Natural killer cell (primary cell): ENCODE results near the gene ANGPT4. TPM values are rescaled to one million over a fixed set of nuclear protein-coding genes. Genes with fewer than 3 reads are reported as not detected.

Source experiments
- ATAC-seq, 3 donors: fragments of 150-1000 bp in 2 of 3; fragments of 200-7000 bp in 1 of 3; cut with Tn5 transposase; 1 replicate in 1 of 3; 2 replicates in 2 of 3; pipeline ENCODE4 v1.10.0; 2021; ENCODE audit warnings: mild to moderate bottlenecking in 2 of 3, moderate library complexity in 2 of 3
- DNase-seq, 2 donors: peaks; one replicate each; pipeline versions ENCODE4 v3.0.0 to v3.0.0-alpha.2; 2013 to 2021; ENCODE audit warnings: mixed read lengths in 1 of 2
- H3K27ac ChIP-seq: one replicate; pipeline ENCODE4 v1.5.1; 2013; ENCODE audit warnings: mild to moderate bottlenecking, low read length
- H3K27me3 ChIP-seq: one replicate; pipeline ENCODE4 v1.6.1; 2013; ENCODE audit warnings: low read length; ENCODE audit not compliant: control insufficient read depth, insufficient read depth
- H3K36me3 ChIP-seq: one replicate; pipeline ENCODE4 v1.6.1; 2013; ENCODE audit warnings: low read length; ENCODE audit not compliant: control insufficient read depth, insufficient read depth
- H3K4me1 ChIP-seq: one replicate; pipeline ENCODE4 v1.6.1; 2013; ENCODE audit warnings: low read length; ENCODE audit not compliant: control insufficient read depth, insufficient read depth
- H3K4me3 ChIP-seq: one replicate; pipeline ENCODE4 v1.5.1; 2013; ENCODE audit warnings: low read length
- H3K9me3 ChIP-seq: one replicate; pipeline ENCODE4 v1.6.1; 2013; ENCODE audit warnings: low read length; ENCODE audit not compliant: control insufficient read depth, insufficient read depth
- H3K27ac Mint-ChIP-seq, 2 donors: one replicate each; pipeline ENCODE4 v1.8.0; 2022; ENCODE audit warnings: mild to moderate bottlenecking in 2 of 2, mixed read lengths in 2 of 2, moderate library complexity in 1 of 2
- H3K27me3 Mint-ChIP-seq, 2 donors: one replicate each; pipeline ENCODE4 v1.8.0; 2022; ENCODE audit warnings: low read depth in 2 of 2, mixed read lengths in 2 of 2
- H3K36me3 Mint-ChIP-seq: one replicate; pipeline ENCODE4 v1.8.0; 2022; ENCODE audit warnings: mixed read lengths
- H3K4me1 Mint-ChIP-seq, 2 donors: one replicate each; pipeline ENCODE4 v1.8.0; 2022; ENCODE audit warnings: mixed read lengths in 2 of 2
- H3K4me3 Mint-ChIP-seq: one replicate; pipeline ENCODE4 v1.8.0; 2022; ENCODE audit warnings: mild to moderate bottlenecking, moderate library complexity, mixed read lengths
- H3K9me3 Mint-ChIP-seq, 2 donors: one replicate each; pipeline ENCODE4 v1.8.0; 2022; ENCODE audit warnings: mixed read lengths in 2 of 2
- WGBS: methylation state at CpG from one replicate; pipeline ENCODE4 v1.1.7; 2013; ENCODE audit warnings: missing lambda C conversion rate; ENCODE audit not compliant: insufficient coverage; 5-methylcytosine and 5-hydroxymethylcytosine counted together
- intact Hi-C: fragments of 100-400 bp; cut with micrococcal nuclease; formaldehyde crosslinking; loops from one replicate; pipeline ENCODE4 v1.14.2; 2022
- total RNA-seq, 4 donors: library from RNA; stranded (reverse); fragments of 120-200 nt in 1 of 4; gene quantifications; one replicate each; pipeline versions ENCODE4 v1.2.3 to v1.2.4, GENCODE V29; 2013 to 2022
- TF ChIP-seq, protein P1 (sequence below): fragments of 200-600 bp; IDR thresholded peaks from one replicate; pipeline ENCODE4 v1.8.0; 2022; ENCODE audit warnings: antibody characterized with exemption

ANGPT4 gene
- total RNA-seq, 3 donors from 2014 or later (not counting 1 experiment from before 2014, with no cell fraction given): not detected

GRCh38 chr20:917416-917815 is 1.3 kb upstream of the ANGPT4 start:
- WGBS: 70% methylated on average over 4 of the region's 4 CpGs
- intact Hi-C loops: no loop called here

DNA sequence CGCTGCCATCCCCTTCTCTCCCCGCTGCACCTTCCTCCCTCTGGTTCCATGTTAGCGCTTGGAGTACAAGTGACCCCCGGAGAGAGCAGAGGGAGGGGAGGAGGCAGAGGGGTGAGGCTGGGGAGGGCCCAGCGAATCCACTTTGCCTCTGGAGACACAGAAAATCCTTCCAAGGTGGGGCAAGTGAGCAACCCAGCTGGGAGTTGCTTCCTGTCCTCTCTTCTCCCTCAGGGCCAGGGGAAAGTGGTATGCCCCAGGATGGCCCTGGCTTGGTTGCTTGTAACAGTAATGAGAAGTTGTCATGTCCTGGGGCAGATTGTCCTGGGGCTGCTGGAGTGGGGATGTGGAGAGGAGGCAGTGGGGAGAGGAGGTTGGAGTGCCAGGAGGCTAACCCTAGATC is 691 bp upstream of the ANGPT4 start:
- H3K27me3 Mint-ChIP-seq: peaks cover 0 to 10% of the 10 kb centered on the region in 2 donors
- ATAC-seq (no peak), DNase-seq (no peak)
- H3K36me3 Mint-ChIP-seq: no peaks in the 10 kb centered on the region
- Histone ChIP-seq H3K36me3 (no peaks in the 10 kb centered on the region), H3K4me3 (no peak overlapping the region), H3K9me3 (no peaks in the 10 kb centered on the region), H3K27ac (no peak overlapping the region), H3K27me3 (no peaks in the 10 kb centered on the region), H3K4me1 (no peaks in the 10 kb centered on the region)
- TF ChIP-seq, protein P1, sequence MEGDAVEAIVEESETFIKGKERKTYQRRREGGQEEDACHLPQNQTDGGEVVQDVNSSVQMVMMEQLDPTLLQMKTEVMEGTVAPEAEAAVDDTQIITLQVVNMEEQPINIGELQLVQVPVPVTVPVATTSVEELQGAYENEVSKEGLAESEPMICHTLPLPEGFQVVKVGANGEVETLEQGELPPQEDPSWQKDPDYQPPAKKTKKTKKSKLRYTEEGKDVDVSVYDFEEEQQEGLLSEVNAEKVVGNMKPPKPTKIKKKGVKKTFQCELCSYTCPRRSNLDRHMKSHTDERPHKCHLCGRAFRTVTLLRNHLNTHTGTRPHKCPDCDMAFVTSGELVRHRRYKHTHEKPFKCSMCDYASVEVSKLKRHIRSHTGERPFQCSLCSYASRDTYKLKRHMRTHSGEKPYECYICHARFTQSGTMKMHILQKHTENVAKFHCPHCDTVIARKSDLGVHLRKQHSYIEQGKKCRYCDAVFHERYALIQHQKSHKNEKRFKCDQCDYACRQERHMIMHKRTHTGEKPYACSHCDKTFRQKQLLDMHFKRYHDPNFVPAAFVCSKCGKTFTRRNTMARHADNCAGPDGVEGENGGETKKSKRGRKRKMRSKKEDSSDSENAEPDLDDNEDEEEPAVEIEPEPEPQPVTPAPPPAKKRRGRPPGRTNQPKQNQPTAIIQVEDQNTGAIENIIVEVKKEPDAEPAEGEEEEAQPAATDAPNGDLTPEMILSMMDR: no peak
- 73% methylated on average over 2 of the region's 5 CpGs for WGBS
- H3K4me3 Mint-ChIP-seq: no peak overlapping the region
- peaks cover 0 to 5% of the 10 kb centered on the region in 2 donors for H3K4me1 Mint-ChIP-seq
- intact Hi-C loops: no loop called here
- H3K27ac Mint-ChIP-seq: no peak overlapping the region
- no peaks in the 10 kb centered on the region for H3K9me3 Mint-ChIP-seq

More at GRCh38 chr20:917416-917815, 1.3 kb upstream of the ANGPT4 start:
- TF ChIP-seq, protein P1: no peak
- H3K36me3 Mint-ChIP-seq: no peaks in the 10 kb centered on the region
- Histone ChIP-seq H3K36me3 (no peaks in the 10 kb centered on the region), H3K27me3 (no peaks in the 10 kb centered on the region), H3K4me3 (no peak overlapping the region), H3K4me1 (no peaks in the 10 kb centered on the region), H3K27ac (no peak overlapping the region), H3K9me3 (no peaks in the 10 kb centered on the region)
- DNase-seq (no peak), ATAC-seq (no peak)
- H3K4me3 Mint-ChIP-seq: no peak overlapping the region
- no peak overlapping the region for H3K27ac Mint-ChIP-seq
- H3K27me3 Mint-ChIP-seq: peaks cover 0 to 10% of the 10 kb centered on the region in 2 donors
- peaks cover 0 to 5% of the 10 kb centered on the region in 2 donors for H3K4me1 Mint-ChIP-seq
- no peaks in the 10 kb centered on the region for H3K9me3 Mint-ChIP-seq

DNA sequence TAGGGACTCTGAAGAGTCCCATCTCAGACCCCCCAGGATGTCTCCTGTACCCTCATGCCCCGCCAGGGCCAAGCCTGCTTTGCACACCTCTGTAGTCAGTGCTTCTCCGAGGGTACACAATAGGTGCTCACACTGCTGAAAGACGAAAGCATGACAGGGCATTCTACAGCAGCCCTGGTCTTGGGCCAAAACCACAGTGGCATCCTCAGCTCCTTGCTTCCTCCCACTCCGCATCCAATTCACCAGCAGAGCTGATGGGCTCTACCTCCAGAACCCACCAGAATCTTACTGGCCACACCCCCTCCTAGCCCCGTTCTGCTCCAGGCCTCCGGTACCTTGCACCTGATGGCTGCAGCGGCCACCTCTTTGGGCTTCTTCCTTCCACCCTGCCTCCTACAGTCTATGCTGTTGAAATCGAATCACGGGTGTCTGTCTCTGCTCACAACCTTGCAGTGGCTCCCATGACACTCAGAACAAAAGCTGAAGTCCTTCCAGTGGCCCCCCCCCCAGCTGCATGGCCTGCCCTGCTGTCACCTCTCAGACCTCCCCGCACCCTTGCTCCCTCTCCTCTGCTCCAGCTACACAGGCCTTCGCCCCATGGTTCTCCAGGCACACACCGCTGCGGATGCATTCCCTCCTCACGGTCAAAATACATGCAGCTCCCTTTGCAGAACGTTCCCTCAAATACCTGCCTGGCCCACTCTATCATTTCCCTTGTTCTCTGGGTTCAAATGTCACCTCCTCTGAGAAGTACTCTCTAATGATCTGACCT is 1.2 kb downstream of the ANGPT4 start:
- intact Hi-C loops: no loop called here
- Mint-ChIP-seq H3K27me3 (peaks cover 0 to 10% of the 10 kb centered on the region in 2 donors), H3K27ac (no peak overlapping the region), H3K4me3 (no peak overlapping the region), H3K4me1 (peaks cover 0 to 10% of the 10 kb centered on the region in 2 donors), H3K9me3 (no peaks in the 10 kb centered on the region), H3K36me3 (no peaks in the 10 kb centered on the region)
- DNase-seq (no peak), ATAC-seq (no peak)
- Histone ChIP-seq H3K27ac (no peak overlapping the region), H3K27me3 (no peaks in the 10 kb centered on the region), H3K36me3 (no peaks in the 10 kb centered on the region), H3K4me1 (no peaks in the 10 kb centered on the region), H3K4me3 (no peak overlapping the region), H3K9me3 (no peaks in the 10 kb centered on the region)
- WGBS: 59% methylated on average over 15 of the region's 15 CpGs
- TF ChIP-seq, protein P1: no peak
